ENCODE results near the gene PTPRG.

PTPRG gene

DNA sequence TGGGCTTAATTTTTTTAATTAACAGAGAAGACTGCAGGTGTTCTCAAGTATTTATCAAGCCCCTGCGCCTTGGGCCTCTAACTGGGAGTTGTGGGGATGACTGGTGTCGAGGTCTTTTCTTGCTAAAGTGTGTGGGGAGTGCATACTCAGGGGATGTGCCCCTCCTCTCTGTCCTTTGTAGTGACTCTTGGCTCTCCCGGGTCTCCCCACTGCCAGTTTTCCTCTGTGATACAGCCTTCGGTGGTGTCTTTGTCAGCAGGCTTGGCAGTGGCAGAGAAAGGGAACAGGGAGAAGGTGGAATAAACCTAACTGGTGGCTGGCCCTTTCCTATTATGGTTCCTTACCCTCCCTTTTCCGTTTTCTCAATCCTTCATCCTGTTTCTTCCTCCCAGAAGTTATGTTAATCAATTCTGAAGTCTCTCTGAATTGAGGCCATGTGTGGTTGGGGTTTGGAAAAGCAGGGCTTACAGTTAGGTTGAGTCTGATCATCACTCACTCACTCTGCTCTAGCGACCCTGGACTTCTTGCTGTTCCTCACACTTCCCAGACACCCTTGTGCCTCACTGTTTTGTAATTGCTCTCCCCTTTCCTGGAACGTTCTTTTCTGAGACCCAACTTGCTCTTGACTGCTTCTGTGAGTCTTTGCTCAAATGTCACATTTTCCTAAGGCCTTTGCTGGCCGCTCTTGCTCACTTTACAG is 158.1 kb downstream of the PTPRG start:
- TF ChIP-seq YY1 (IDR thresholded peaks at IDR 0.05; ENCODE audit: low read depth), result no peak

- TF ChIP-seq, protein P1, sequence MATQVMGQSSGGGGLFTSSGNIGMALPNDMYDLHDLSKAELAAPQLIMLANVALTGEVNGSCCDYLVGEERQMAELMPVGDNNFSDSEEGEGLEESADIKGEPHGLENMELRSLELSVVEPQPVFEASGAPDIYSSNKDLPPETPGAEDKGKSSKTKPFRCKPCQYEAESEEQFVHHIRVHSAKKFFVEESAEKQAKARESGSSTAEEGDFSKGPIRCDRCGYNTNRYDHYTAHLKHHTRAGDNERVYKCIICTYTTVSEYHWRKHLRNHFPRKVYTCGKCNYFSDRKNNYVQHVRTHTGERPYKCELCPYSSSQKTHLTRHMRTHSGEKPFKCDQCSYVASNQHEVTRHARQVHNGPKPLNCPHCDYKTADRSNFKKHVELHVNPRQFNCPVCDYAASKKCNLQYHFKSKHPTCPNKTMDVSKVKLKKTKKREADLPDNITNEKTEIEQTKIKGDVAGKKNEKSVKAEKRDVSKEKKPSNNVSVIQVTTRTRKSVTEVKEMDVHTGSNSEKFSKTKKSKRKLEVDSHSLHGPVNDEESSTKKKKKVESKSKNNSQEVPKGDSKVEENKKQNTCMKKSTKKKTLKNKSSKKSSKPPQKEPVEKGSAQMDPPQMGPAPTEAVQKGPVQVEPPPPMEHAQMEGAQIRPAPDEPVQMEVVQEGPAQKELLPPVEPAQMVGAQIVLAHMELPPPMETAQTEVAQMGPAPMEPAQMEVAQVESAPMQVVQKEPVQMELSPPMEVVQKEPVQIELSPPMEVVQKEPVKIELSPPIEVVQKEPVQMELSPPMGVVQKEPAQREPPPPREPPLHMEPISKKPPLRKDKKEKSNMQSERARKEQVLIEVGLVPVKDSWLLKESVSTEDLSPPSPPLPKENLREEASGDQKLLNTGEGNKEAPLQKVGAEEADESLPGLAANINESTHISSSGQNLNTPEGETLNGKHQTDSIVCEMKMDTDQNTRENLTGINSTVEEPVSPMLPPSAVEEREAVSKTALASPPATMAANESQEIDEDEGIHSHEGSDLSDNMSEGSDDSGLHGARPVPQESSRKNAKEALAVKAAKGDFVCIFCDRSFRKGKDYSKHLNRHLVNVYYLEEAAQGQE (IDR thresholded peaks at IDR 0.05; ENCODE audit: low read depth), result no peak
- TF ChIP-seq YY1 (IDR thresholded peaks at IDR 0.05; ENCODE audit: low read depth) (no peak), ZBTB7A (IDR thresholded peaks at IDR 0.05; ENCODE audit: low read depth) (no peak), CEBPB (IDR thresholded peaks at IDR 0.05) (no peak), USF1 (IDR thresholded peaks at IDR 0.05) (no peak), TEAD4 (IDR thresholded peaks at IDR 0.05) (no peak), NFIC (IDR thresholded peaks at IDR 0.05) (no peak), MAX (IDR thresholded peaks at IDR 0.05) (no peak)
Measured at GRCh38 chr3:61723038-61723437, 161.7 kb downstream of the PTPRG start.

DNA sequence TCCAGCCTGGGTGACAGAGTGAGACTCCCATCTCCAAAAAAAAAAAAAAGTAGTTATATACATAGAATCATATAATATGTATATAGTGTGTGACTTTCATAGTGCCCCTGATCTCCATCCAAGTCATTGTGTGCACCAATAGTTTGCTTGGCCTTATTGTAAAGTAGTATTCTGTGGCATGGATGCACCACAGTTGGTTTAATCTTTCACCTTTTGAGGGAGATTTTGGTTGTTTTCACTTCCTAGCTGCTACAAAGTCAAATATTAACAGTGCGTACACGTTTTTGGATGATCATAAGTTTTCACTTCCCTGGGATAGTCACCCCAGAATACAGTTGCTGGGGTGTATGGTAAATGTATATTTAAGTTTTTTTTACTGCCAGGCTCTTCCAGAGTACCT is 162.8 kb downstream of the PTPRG start:
- TF ChIP-seq TAF1 (IDR thresholded peaks at IDR 0.05; ENCODE audit: low read depth) (no peak), YY1 (IDR thresholded peaks at IDR 0.05; ENCODE audit: low read depth) (no peak), RAD21 (IDR thresholded peaks at IDR 0.05; ENCODE audit: low read depth) (no peak), TEAD4 (IDR thresholded peaks at IDR 0.05) (no peak), ZBTB7A (IDR thresholded peaks at IDR 0.05; ENCODE audit: low read depth) (no peak)
- TF ChIP-seq, protein P1 (IDR thresholded peaks at IDR 0.05; ENCODE audit: low read depth), result no peak

- TF ChIP-seq RAD21 (IDR thresholded peaks at IDR 0.05; ENCODE audit: low read depth) (no peak), ZBTB7A (IDR thresholded peaks at IDR 0.05; ENCODE audit: low read depth) (no peak), TEAD4 (IDR thresholded peaks at IDR 0.05) (no peak), CEBPB (IDR thresholded peaks at IDR 0.05) (no peak), FOXM1 (IDR thresholded peaks at IDR 0.05; ENCODE audit: borderline replicate concordance, low read depth) (no peak), EP300 (IDR thresholded peaks at IDR 0.05; ENCODE audit: borderline replicate concordance) (no peak)
Measured at GRCh38 chr3:61724801-61725200, 163.4 kb downstream of the PTPRG start.

- TF ChIP-seq NFIC (IDR thresholded peaks at IDR 0.05) (no peak), FOXM1 (IDR thresholded peaks at IDR 0.05; ENCODE audit: borderline replicate concordance, low read depth) (no peak), CREB1 (IDR thresholded peaks at IDR 0.05; ENCODE audit: low read depth) (no peak), ZBTB7A (IDR thresholded peaks at IDR 0.05; ENCODE audit: low read depth) (no peak), TAF1 (IDR thresholded peaks at IDR 0.05; ENCODE audit: low read depth) (no peak), CEBPB (IDR thresholded peaks at IDR 0.05) (no peak), USF1 (IDR thresholded peaks at IDR 0.05) (no peak), EGR1 (IDR thresholded peaks at IDR 0.05) (no peak), EP300 (IDR thresholded peaks at IDR 0.05; ENCODE audit: borderline replicate concordance) (no peak), MAX (IDR thresholded peaks at IDR 0.05) (no peak), YY1 (IDR thresholded peaks at IDR 0.05; ENCODE audit: low read depth) (no peak), RAD21 (IDR thresholded peaks at IDR 0.05; ENCODE audit: low read depth) (no peak), TEAD4 (IDR thresholded peaks at IDR 0.05) (no peak)
- TF ChIP-seq, protein P1 (IDR thresholded peaks at IDR 0.05; ENCODE audit: low read depth), result no peak
Measured at GRCh38 chr3:61725851-61726333, 164.5 kb downstream of the PTPRG start.
